Kidney (tissue), 14 donors: Measurements from ENCODE around the gene FCN1. TPM values are rescaled to one million over a fixed set of nuclear protein-coding genes. Genes with fewer than 3 reads are reported as not detected.
A peak's percentile ranks its signal among the peaks of the same experiment; 100 is the strongest.

Experiments used
- DNase-seq, 5 donors: peaks; one replicate each; pipeline ENCODE4 v3.0.0-alpha.2; 2013 to 2020
- FAIRE-seq: peaks from 2 replicates; lab custom pipeline; 2012; peaks lifted over from hg19 to GRCh38; lab: Jason Lieb, UNC
- H3K27ac ChIP-seq, 2 donors: one replicate each; pipeline ENCODE4 v1.7.0; 2013; ENCODE audit warnings: low read depth in 2 of 2, low read length in 2 of 2, inconsistent platforms in 1 of 2
- H3K27me3 ChIP-seq: one replicate; pipeline ENCODE4 v1.7.1; 2013; ENCODE audit warnings: low read length, inconsistent platforms; ENCODE audit not compliant: control insufficient read depth, insufficient read depth
- H3K36me3 ChIP-seq, 3 donors: one replicate each; pipeline versions ENCODE4 v1.7.0 to v1.7.1; 2013; ENCODE audit warnings: low read length in 3 of 3, control low read depth in 1 of 3, inconsistent platforms in 1 of 3; ENCODE audit not compliant: insufficient read depth in 3 of 3, control insufficient read depth in 2 of 3
- H3K4me1 ChIP-seq, 3 donors: one replicate each; pipeline versions ENCODE4 v1.7.0 to v1.7.1; 2013; ENCODE audit warnings: low read length in 3 of 3, inconsistent platforms in 1 of 3, low read depth in 1 of 3; ENCODE audit not compliant: control insufficient read depth in 2 of 3, insufficient read depth in 2 of 3
- H3K4me3 ChIP-seq, 3 donors: one replicate each; pipeline versions ENCODE4 v1.7.0 to v1.8.1; 2013; ENCODE audit warnings: low read length in 3 of 3, control low read depth in 1 of 3, inconsistent platforms in 1 of 3
- H3K9ac ChIP-seq, 3 donors: one replicate each; pipeline versions ENCODE4 v1.7.0 to v1.7.1; 2013; ENCODE audit warnings: low read length in 3 of 3, control low read depth in 1 of 3, inconsistent platforms in 1 of 3
- H3K9me3 ChIP-seq, 3 donors: one replicate each; pipeline versions ENCODE4 v1.7.0 to v1.7.1; 2013; ENCODE audit warnings: low read length in 3 of 3, control low read depth in 1 of 3, inconsistent platforms in 1 of 3; ENCODE audit not compliant: control insufficient read depth in 2 of 3, insufficient read depth in 1 of 3
- CTCF ChIP-seq: IDR thresholded peaks from 3 replicates; pipeline ENCODE4 v1.5.1; 2012; ENCODE audit warnings: mild to moderate bottlenecking, moderate library complexity, borderline replicate concordance; ENCODE audit not compliant: insufficient read depth; ENCODE audit errors: extremely low read depth
- intact Hi-C: fragments of 100-400 bp; cut with DNase I; formaldehyde crosslinking; loops from one replicate; pipeline ENCODE4 v1.11.1; 2022
- polyA plus RNA-seq: library from polyadenylated mRNA; stranded (reverse); fragments of 350-450 nt; fragmentation: Illumina TruSeq; extraction: RNeasy Lipid Tissue Mini Kit (QIAGEN cat#74804); gene quantifications from one replicate; pipeline ENCODE4 v1.2.3, GENCODE V29; 2014; ENCODE audit warnings: low read depth, low replicate concordance; ENCODE audit not compliant: insufficient read depth
- total RNA-seq: library from RNA; stranded (reverse); fragmentation: NEBNext Ultra II Directional; extraction: Animal tissue kit (Norgen Biotek cat#: 25700); gene quantifications from one replicate; pipeline ENCODE4 v1.2.1, GENCODE V29; 2021
- donor health status: control.
- donor health status: control.
- donor health status: control.
- donor health status: control.
- donor health status: control.
- donor health status: DM: yes; HTN: yes; CAD: no.
- donor health status: Normal renal cell carcinoma (clear cell type).

FCN1 gene
- total and polyA plus RNA-seq, 2 donors from 2014 or later: 3.2 to 13.0 TPM

- Histone ChIP-seq H3K27me3 (no peaks in the 10 kb centered on the region), H3K4me1 (no peaks in the 10 kb centered on the region), H3K9ac (no peak overlapping the region), H3K9me3 (no peaks in the 10 kb centered on the region), H3K36me3 (no peaks in the 10 kb centered on the region), H3K4me3 (no peak overlapping the region), H3K27ac (no peak overlapping the region)
- DNase-seq (peak in 1 of 5 donors; percentile 55), FAIRE-seq (no peak)
- TF ChIP-seq CTCF: no peak
- intact Hi-C loops: no loop called here
Measured at GRCh38 chr9:134935701-134936345, 18.1 kb upstream of the FCN1 start.

- intact Hi-C loops: no loop called here
- TF ChIP-seq CTCF: no peak
- DNase-seq (no peak), FAIRE-seq (no peak)
- Histone ChIP-seq H3K36me3 (no peaks in the 10 kb centered on the region), H3K4me3 (no peak overlapping the region), H3K9me3 (no peaks in the 10 kb centered on the region), H3K4me1 (no peaks in the 10 kb centered on the region), H3K27me3 (no peaks in the 10 kb centered on the region), H3K9ac (no peak overlapping the region), H3K27ac (no peak overlapping the region)
Measured at GRCh38 chr9:134935056-134935640, 17.4 kb upstream of the FCN1 start.

GRCh38 chr9:134933076-134933659, 15.5 kb upstream of the FCN1 start:
- TF ChIP-seq CTCF: no peak
- intact Hi-C loops: no loop called here
- Histone ChIP-seq H3K27me3 (no peaks in the 10 kb centered on the region), H3K9me3 (no peaks in the 10 kb centered on the region), H3K9ac (no peak overlapping the region), H3K36me3 (no peaks in the 10 kb centered on the region), H3K4me3 (no peak overlapping the region), H3K4me1 (no peaks in the 10 kb centered on the region), H3K27ac (no peak overlapping the region)
- DNase-seq (peak in 1 of 5 donors; percentile 37), FAIRE-seq (no peak)
